Measurements from ENCODE around the gene CAMTA1. TPM values are rescaled to one million over a fixed set of nuclear protein-coding genes. Genes with fewer than 3 reads are reported as not detected.
A peak's percentile ranks its signal among the peaks of the same experiment; 100 is the strongest.

CAMTA1 gene
- total RNA-seq, 2 donors from 2014 or later, result 76.6 to 85.8 TPM

DNA sequence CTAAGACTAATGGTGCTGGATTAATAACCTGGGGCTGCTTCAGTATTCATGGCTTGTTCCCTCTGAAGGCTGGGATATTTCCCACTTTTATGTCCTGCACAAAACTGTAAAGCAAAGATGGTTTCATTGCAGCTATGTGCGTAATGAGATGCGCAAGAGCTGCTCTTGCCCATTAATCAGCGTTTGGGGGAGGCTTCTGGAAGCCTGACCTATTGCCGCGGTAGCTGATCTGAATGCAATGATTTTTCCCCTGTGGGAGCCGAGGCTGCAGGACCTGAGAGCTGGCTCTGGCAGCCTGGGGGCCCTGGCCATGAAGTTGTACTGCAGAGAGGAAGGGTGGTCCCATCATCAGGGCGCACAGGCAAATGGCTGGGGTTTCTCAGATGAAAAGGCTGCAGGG is 239.8 kb downstream of the CAMTA1 start:
- intact Hi-C loops (cut with DNase I, micrococcal nuclease), result no loop called here
- no peak for ATAC-seq
- DNase-seq, result no peak

GRCh38 chr1:7026169-7026568 is 240.9 kb downstream of the CAMTA1 start:
- intact Hi-C loops (cut with DNase I, micrococcal nuclease), result no loop called here
- DNase-seq (no peak), ATAC-seq (no peak)

- intact Hi-C loops (cut with DNase I, micrococcal nuclease), result no loop called here
- no peak for ATAC-seq
- no peak for DNase-seq
Observed at GRCh38 chr1:7032992-7033391, 247.7 kb downstream of the CAMTA1 start.

- intact Hi-C loops (cut with DNase I, micrococcal nuclease), result no loop called here
- DNase-seq (no peak), ATAC-seq (no peak)
Observed at GRCh38 chr1:7036386-7036785, 251.1 kb downstream of the CAMTA1 start.

GRCh38 chr1:7039590-7040220 is 254.5 kb downstream of the CAMTA1 start:
- ATAC-seq (no peak), DNase-seq (no peak)
- intact Hi-C loops (cut with DNase I, micrococcal nuclease), result loop anchor here in 1 of 2 donors (10.0 kb wide), 1 partner anchor 605 kb away; no protein-coding TSS in a partner anchor

DNA sequence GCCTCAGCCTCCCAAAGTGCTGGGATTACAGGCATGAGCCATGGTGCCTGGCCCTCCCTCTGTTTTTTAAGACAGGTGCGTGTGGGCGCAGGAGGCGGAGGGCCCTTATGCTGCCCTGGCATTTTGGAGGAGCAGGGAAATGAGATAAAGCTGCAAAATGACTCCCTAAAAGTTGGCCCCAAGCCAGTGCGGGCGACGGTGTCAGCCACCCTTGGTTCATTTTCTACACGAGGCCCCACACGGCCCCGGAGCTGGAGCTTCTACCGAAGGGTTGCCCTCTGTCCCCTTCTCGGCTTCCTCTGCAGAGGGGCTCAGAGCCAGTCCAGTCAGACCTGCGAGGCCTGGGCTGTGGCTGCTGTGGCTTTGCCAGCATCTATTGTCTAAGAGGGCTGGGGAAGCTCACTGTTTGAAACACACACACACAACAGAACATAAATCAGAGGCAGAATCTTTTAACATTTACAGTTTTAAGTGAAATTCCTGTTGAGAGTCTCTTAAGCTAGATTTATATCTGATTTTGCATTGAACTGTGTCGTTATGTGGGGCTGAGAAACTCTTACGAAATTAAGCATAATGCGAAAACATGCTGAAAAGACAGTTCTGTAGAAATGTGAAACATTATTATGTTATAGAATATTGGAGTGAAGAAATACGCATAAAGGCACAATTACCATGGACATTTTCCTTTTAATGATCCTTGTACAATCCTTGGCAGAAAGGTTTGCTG is 255.9 kb downstream of the CAMTA1 start:
- intact Hi-C loops (cut with DNase I, micrococcal nuclease), result loop anchor here in 1 of 2 donors (10.0 kb wide), 1 partner anchor 604 kb away; no protein-coding TSS in a partner anchor
- ATAC-seq, result no peak
- no peak for DNase-seq

DNA sequence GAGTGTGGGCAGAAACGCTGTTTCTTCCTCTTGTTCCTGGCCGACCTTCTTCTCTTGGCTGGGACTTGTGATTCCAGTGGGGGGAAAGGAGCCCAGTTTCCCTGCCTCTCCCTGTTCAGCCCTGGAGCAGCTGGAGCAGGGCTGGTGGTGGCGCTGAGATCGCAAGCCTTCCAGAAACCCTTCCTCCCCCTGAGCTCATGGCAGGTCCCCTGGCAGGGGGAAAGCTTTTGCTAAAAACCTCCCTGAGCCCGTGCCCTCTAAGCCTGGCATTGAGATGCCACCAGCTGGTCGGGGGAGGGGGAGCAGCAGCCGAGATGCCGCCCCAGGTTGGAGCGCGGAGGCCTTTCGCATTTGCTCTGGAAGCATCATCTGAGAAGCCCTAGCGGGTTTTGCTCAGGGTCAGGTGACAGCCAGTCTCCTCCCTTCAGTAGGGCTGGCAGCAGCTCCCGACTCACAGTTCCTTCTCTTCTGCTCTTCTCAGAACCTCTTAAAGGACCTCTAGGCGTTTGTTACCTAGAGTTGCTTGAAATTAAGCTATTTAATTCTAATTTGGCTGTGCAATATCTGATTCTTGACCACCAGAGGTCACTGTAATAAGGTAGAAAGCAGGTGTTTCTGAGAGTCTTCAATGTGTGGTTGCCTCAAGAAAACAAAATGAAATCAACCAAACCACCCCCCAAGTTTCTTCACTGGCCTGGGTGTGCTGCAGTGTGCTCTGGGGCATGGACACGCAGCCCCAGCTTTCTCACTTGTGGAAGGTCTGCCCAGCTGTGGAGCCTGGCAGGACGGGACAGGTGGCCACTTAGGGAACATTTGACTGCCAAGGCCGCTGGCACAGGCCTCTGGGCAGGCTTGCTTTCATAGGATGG is 257.3 kb downstream of the CAMTA1 start:
- ATAC-seq, result no peak
- intact Hi-C loops (cut with DNase I, micrococcal nuclease), result loop anchor here in 1 of 2 donors (10.0 kb wide), 1 partner anchor 602 kb away; no protein-coding TSS in a partner anchor
- no peak for DNase-seq

DNA sequence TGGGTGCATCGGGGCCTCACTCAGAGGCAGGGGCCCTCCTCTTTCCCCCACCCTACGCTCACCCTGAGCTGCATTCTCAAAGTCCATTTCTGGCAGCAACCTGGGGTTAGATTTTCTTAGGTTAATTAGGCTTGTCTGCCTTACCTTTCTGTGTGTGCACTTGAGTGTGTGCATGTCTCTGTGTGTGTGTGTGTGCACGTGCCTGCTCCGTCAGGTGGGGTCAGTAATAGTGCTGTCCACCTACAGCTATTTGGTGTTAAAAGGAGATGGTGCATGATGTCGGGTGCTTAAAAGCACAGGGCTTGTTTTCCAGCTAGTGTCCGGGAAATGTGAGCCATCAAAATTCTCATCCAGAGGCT is 257.9 kb downstream of the CAMTA1 start:
- intact Hi-C loops (cut with DNase I, micrococcal nuclease), result loop anchor here in 1 of 2 donors (10.0 kb wide), 1 partner anchor 602 kb away; no protein-coding TSS in a partner anchor
- ATAC-seq, result no peak
- no peak for DNase-seq

DNA sequence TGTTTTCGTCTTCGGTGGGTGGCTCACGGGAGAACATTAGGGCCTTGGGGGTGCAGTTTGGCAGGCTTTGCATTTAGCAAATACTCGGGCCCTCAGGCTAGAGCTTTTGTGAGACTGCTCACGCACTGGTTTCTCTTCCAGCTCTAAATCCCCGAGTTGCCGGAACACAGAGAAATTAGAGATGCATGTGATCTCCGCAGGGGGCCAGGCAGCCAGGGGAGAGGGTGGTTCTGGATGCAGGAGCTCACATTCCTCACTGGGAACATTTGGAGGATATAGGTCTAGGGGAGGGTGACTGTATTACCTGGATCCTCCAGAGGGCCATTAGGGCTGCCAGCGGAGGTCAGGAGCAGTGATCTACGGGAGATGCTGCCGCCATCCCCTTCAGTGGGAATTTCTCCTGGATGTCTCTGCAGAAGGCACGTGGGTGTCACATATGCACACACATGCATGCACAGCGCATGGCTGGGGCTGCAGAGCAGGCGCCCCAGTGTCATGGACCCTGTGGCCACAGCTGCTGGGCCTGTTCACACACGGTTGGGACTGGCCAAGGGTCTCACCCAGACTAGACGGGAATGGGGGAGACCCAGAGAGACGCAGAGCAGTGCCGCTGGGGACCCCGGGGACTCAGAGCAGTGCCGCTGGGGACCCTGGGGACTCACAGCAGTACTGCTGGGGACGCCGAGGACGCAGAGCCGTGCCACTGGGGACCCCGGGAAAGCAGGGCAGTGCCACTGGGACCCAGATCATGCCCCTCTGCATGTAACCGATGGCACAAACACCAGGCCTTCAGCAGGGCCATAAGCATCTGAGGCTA is 258.7 kb downstream of the CAMTA1 start:
- intact Hi-C loops (cut with DNase I, micrococcal nuclease), result loop anchor here in 1 of 2 donors (10.0 kb wide), 1 partner anchor 601 kb away; no protein-coding TSS in a partner anchor
- no peak for DNase-seq
- ATAC-seq, result no peak

DNA sequence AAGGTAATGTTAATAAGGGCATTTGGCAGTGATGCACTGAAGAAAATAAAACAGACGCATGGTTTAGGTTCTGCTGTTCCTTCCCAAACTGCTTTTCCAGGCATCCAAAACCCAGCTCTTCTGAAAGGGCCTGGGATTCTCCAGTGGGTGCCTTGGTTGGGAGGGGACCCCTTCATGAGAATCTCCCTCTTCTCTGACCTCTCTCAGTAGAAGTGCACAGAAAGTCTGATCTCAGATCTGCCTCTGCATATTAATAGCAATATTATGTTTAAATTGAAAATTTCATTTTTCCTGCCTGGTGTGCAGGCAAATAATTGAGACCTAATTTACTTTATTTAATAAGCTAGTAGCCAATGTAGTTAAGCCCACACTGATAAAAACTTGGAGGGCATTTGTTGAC is 260.6 kb downstream of the CAMTA1 start:
- intact Hi-C loops (cut with DNase I, micrococcal nuclease), result loop anchor here in 1 of 2 donors (10.0 kb wide), 1 partner anchor 599 kb away; no protein-coding TSS in a partner anchor
- DNase-seq, result no peak

DNA sequence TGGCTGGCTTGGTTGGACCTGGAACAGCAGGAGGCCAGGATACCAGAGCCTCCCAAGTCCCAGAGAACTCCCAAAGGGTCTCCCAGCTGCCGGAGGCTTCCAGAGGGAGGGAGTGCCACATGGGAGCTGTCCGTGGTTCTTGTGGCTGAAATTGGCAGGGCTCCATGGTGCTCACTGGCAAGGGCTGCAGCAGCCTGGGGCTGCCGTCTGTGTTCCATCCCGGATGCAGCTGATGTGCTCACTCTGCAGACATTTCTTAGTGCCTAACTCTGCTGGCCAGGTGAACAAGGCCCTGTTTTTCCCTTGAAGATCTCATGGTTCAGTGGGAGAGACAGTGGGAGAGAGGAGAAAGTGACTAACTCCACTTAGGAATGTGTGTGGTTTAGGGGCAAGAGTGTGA is 261.1 kb downstream of the CAMTA1 start:
- intact Hi-C loops (cut with DNase I, micrococcal nuclease), result loop anchor here in 1 of 2 donors (10.0 kb wide), 1 partner anchor 598 kb away; no protein-coding TSS in a partner anchor
- ATAC-seq (no peak), DNase-seq (peak in 1 of 2 donors; percentile 8)

More for the DNA sequence above, 260.6 kb downstream of the CAMTA1 start:
- no peak for ATAC-seq

GRCh38 chr1:7046891-7047290 is 261.6 kb downstream of the CAMTA1 start:
- intact Hi-C loops (cut with DNase I, micrococcal nuclease), result loop anchor here in 1 of 2 donors (10.0 kb wide), 1 partner anchor 598 kb away; no protein-coding TSS in a partner anchor
- ATAC-seq (no peak), DNase-seq (no peak)

GRCh38 chr1:7047866-7048265 is 262.6 kb downstream of the CAMTA1 start:
- ATAC-seq, result no peak
- intact Hi-C loops (cut with DNase I, micrococcal nuclease), result loop anchor here in 1 of 2 donors (10.0 kb wide), 1 partner anchor 597 kb away; no protein-coding TSS in a partner anchor
- DNase-seq, result no peak

GRCh38 chr1:7048395-7048794 is 263.1 kb downstream of the CAMTA1 start:
- intact Hi-C loops (cut with DNase I, micrococcal nuclease), result loop anchor here in 1 of 2 donors (10.0 kb wide), 1 partner anchor 596 kb away; no protein-coding TSS in a partner anchor
- DNase-seq (no peak), ATAC-seq (no peak)

GRCh38 chr1:7049913-7050625 is 264.8 kb downstream of the CAMTA1 start:
- no peak for ATAC-seq
- DNase-seq, result no peak
- intact Hi-C loops (cut with DNase I, micrococcal nuclease), result loop anchor here in 1 of 2 donors (10.0 kb wide), 1 partner anchor 595 kb away; no protein-coding TSS in a partner anchor

DNA sequence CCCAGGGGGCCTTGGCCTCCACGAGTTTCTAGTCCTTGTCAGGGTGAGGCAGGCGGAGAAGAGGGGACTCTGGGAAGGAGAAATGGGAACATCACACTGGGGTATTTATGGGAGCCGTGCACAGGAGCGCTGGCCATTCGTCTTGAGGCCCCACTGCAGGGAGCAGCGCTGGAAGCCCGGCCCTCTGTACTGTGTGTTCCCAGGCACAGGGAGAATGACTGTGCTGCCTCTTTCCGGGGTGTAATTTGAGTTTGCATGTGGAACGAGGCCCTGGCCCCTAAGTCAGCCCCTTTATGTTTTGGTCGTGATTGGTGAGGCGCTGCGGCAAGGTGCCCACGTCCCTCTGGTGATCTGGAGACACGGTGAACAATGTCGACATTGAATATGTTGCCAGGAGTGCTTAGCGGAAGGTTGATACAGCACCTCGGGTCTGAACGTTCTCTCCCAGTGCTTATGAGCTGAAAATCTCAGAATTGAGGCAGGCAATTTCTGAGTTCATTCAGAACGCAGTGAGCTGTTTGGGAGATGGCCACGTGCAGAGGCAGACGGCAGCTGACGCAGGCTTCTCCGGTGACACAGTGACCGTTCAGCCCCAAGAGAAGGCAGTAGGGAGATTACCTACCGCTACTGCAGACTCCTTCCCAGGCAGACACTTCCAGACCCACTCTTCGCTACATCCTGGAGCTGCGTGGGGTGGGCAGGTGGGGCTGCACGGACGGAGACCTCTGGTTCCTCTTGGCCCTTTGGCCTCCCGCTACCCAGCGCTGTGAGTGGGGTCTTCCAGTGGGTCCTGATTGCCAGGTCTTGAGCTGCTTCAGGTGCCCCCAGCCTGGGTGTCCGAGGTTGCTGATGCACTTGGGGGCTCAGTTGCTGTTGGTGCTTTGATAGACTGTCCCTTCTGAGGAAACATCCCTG is 265.8 kb downstream of the CAMTA1 start:
- no peak for ATAC-seq
- intact Hi-C loops (cut with DNase I, micrococcal nuclease), result no loop called here
- no peak for DNase-seq
